HG02870 (cell line): ENCODE data around the gene POLR3H.

Source experiments
- ATAC-seq: cut with Tn5 transposase; IDR thresholded peaks from one replicate; pipeline ENCODE4 v1.9.1; 2021; ENCODE audit warnings: mild to moderate bottlenecking, moderate library complexity; ENCODE audit not compliant: unreplicated experiment

The POLR3H gene

GRCh38 chr22:41522813-41523212, 21.5 kb downstream of the POLR3H start:
- no peak for ATAC-seq

GRCh38 chr22:41521126-41521525, 23.1 kb downstream of the POLR3H start:
- no peak for ATAC-seq

- no peak for ATAC-seq
Measured at GRCh38 chr22:41518048-41518347, 26.3 kb downstream of the POLR3H start.

- ATAC-seq, result no peak
Measured at GRCh38 chr22:41517172-41518047, 26.9 kb downstream of the POLR3H start.

- ATAC-seq, result no peak
Measured at GRCh38 chr22:41516462-41516861, 27.8 kb downstream of the POLR3H start.

GRCh38 chr22:41513391-41513790, 30.9 kb downstream of the POLR3H start:
- ATAC-seq, result no peak

- ATAC-seq, result no peak
Measured at GRCh38 chr22:41512421-41513194, 31.7 kb downstream of the POLR3H start.

GRCh38 chr22:41511521-41511968, 32.7 kb downstream of the POLR3H start:
- ATAC-seq, result no peak

GRCh38 chr22:41508770-41509170, 35.5 kb downstream of the POLR3H start:
- ATAC-seq, result no peak

GRCh38 chr22:41507330-41508063, 36.8 kb downstream of the POLR3H start:
- no peak for ATAC-seq

- ATAC-seq, result no peak
Measured at GRCh38 chr22:41505511-41506220, 38.6 kb downstream of the POLR3H start.

GRCh38 chr22:41504816-41505215, 39.5 kb downstream of the POLR3H start:
- no peak for ATAC-seq

GRCh38 chr22:41504397-41504796, 39.9 kb downstream of the POLR3H start:
- ATAC-seq, result no peak

GRCh38 chr22:41501209-41501608, 43.1 kb downstream of the POLR3H start:
- ATAC-seq, result no peak

GRCh38 chr22:41500303-41500702, 44.0 kb downstream of the POLR3H start:
- no peak for ATAC-seq

- no peak for ATAC-seq
Measured at GRCh38 chr22:41499624-41500280, 44.5 kb downstream of the POLR3H start.

- no peak for ATAC-seq
Measured at GRCh38 chr22:41498303-41498835, 45.9 kb downstream of the POLR3H start.

- no peak for ATAC-seq
Measured at GRCh38 chr22:41491374-41492100, 52.7 kb downstream of the POLR3H start.

- ATAC-seq, result no peak
Measured at GRCh38 chr22:41488596-41489385, 55.5 kb downstream of the POLR3H start.
